ENCODE measurements around the gene ZFP2. TPM values are rescaled to one million over a fixed set of nuclear protein-coding genes. Genes with fewer than 3 reads are reported as not detected.
"Not testable (repeated sequence)": the region's sequence is repeated elsewhere in the genome, so short reads cannot be mapped to it uniquely, and the experiment has no call there.

ZFP2 gene
- 0.60 and 1.0 TPM in 2 replicates for total RNA-seq

GRCh38 chr5:178895615-178896571, at the start of gene ZFP2:
Gene ZFP2 (plus strand): TSS chr5:178895913. CDS start chr5:178931314, 35,401 bp downstream.
- peak; percentile 65 for DNase-seq

GRCh38 chr5:178849316-178849715, 46.4 kb upstream of the ZFP2 start:
- DNase-seq, result no peak

GRCh38 chr5:178851951-178852350, 43.8 kb upstream of the ZFP2 start:
- no peak for DNase-seq

- no peak for DNase-seq
Measured at GRCh38 chr5:178854284-178854683, 41.4 kb upstream of the ZFP2 start.

- DNase-seq, result peak; percentile 98
Measured at GRCh38 chr5:178859625-178860521, 35.8 kb upstream of the ZFP2 start, which contains the start of gene ZNF354B. Gene ZNF354B (plus strand): TSS chr5:178859953. CDS start chr5:178861048, 1,095 bp downstream.

- DNase-seq, result not testable (repeated sequence)
Measured at GRCh38 chr5:178860615-178861014, 35.1 kb upstream of the ZFP2 start.

- DNase-seq, result no peak
Measured at GRCh38 chr5:178861627-178862026, 34.1 kb upstream of the ZFP2 start.

- peak; percentile 51 for DNase-seq
Measured at GRCh38 chr5:178866946-178867345, 28.8 kb upstream of the ZFP2 start.

GRCh38 chr5:178869577-178869976, 26.1 kb upstream of the ZFP2 start:
- peak; percentile 28 for DNase-seq

- DNase-seq, result no peak
Measured at GRCh38 chr5:178870411-178870810, 25.3 kb upstream of the ZFP2 start.

GRCh38 chr5:178872302-178872701, 23.4 kb upstream of the ZFP2 start:
- DNase-seq, result no peak

- not testable (repeated sequence) for DNase-seq
Measured at GRCh38 chr5:178883115-178883694, 12.5 kb upstream of the ZFP2 start.

GRCh38 chr5:178883815-178884430, 11.8 kb upstream of the ZFP2 start:
- no peak for DNase-seq

GRCh38 chr5:178899289-178899688, 3.6 kb downstream of the ZFP2 start:
- no peak for DNase-seq

- DNase-seq, result no peak
Measured at GRCh38 chr5:178902849-178903248, 7.1 kb downstream of the ZFP2 start.

GRCh38 chr5:178931846-178932760, 36.4 kb downstream of the ZFP2 start:
- no peak for DNase-seq

- DNase-seq, result peak; percentile 42
Measured at GRCh38 chr5:178940569-178941360, 45.1 kb downstream of the ZFP2 start, which contains the start of gene ZNF454. Gene ZNF454 (plus strand): TSS chr5:178941198. CDS start chr5:178942792, 1,594 bp downstream.

- no peak for DNase-seq
Measured at GRCh38 chr5:178941361-178941760, 45.6 kb downstream of the ZFP2 start.

GRCh38 chr5:178965465-178966055, 69.8 kb downstream of the ZFP2 start:
- no peak for DNase-seq

- DNase-seq, result no peak
Measured at GRCh38 chr5:178981381-178981780, 85.7 kb downstream of the ZFP2 start.
